Mesenchymal stem cell (in vitro differentiated cells and primary cell): ENCODE results near the gene SVOP.

Source experiments
- DNase-seq: peaks from one replicate; pipeline ENCODE4 v3.0.0-alpha.2; 2013
- H2AFZ ChIP-seq: one replicate; pipeline ENCODE4 v1.6.1; 2013; ENCODE audit warnings: low read depth, mild to moderate bottlenecking, control low read depth, inconsistent platforms, low read length, moderate library complexity
- H2AK5ac ChIP-seq: 2 replicates; pipeline ENCODE4 v1.6.1; 2013; ENCODE audit warnings: low read length, moderate library complexity, mild to moderate bottlenecking, inconsistent platforms; ENCODE audit not compliant: severe bottlenecking
- H2BK120ac ChIP-seq: one replicate; pipeline ENCODE4 v1.6.1; 2013; ENCODE audit warnings: low read depth, mild to moderate bottlenecking, inconsistent platforms, low read length, moderate library complexity
- H2BK12ac ChIP-seq, 2 experiments: one replicate each; pipeline ENCODE4 v1.6.1; 2013; ENCODE audit warnings: inconsistent platforms in 2 of 2, low read length in 2 of 2, mild to moderate bottlenecking in 2 of 2, moderate library complexity in 2 of 2, control low read depth in 1 of 2
- H2BK15ac ChIP-seq: one replicate; pipeline ENCODE4 v1.6.1; 2013; ENCODE audit warnings: mild to moderate bottlenecking, low read depth, inconsistent platforms; ENCODE audit not compliant: poor library complexity, severe bottlenecking
- H2BK5ac ChIP-seq: 2 replicates; pipeline ENCODE4 v1.6.1; 2013; ENCODE audit warnings: low read depth, mild to moderate bottlenecking, low read length, control low read depth, inconsistent platforms; ENCODE audit not compliant: poor library complexity, severe bottlenecking
- H3K14ac ChIP-seq, 2 experiments: one replicate each; pipeline ENCODE4 v1.6.1; 2013; ENCODE audit warnings: inconsistent platforms in 2 of 2, low read length in 2 of 2, control low read depth in 1 of 2, mild to moderate bottlenecking in 1 of 2, moderate library complexity in 1 of 2
- H3K18ac ChIP-seq, 2 experiments: one replicate each; pipeline ENCODE4 v1.6.1; 2013; ENCODE audit warnings: inconsistent platforms in 2 of 2, low read length in 2 of 2, control low read depth in 1 of 2, low read depth in 1 of 2, mild to moderate bottlenecking in 1 of 2
- H3K23ac ChIP-seq, 2 experiments: one replicate each; pipeline ENCODE4 v1.6.1; 2013; ENCODE audit warnings: inconsistent platforms in 2 of 2, low read length in 2 of 2, mild to moderate bottlenecking in 2 of 2, moderate library complexity in 2 of 2, control low read depth in 1 of 2
- H3K27ac ChIP-seq: 2 replicates; pipeline ENCODE4 v1.5.1; 2013; ENCODE audit warnings: mild to moderate bottlenecking, moderate library complexity, low read length, control low read depth, inconsistent platforms; ENCODE audit not compliant: poor library complexity, severe bottlenecking
- H3K27me3 ChIP-seq, 2 experiments: 2 replicates each; pipeline versions ENCODE4 v1.6.1 to v1.7.0; 2013; ENCODE audit warnings: low read length in 2 of 2, mild to moderate bottlenecking in 2 of 2, moderate library complexity in 2 of 2, control low read depth in 1 of 2, inconsistent platforms in 1 of 2; ENCODE audit not compliant: control insufficient read depth in 1 of 2, insufficient read depth in 1 of 2
- H3K36me3 ChIP-seq, 2 experiments: 2 replicates each; pipeline versions ENCODE4 v1.6.1 to v1.7.0; 2013; ENCODE audit warnings: low read length in 2 of 2, control low read depth in 1 of 2, inconsistent platforms in 1 of 2, low read depth in 1 of 2, mild to moderate bottlenecking in 1 of 2; ENCODE audit not compliant: insufficient read depth in 2 of 2, control insufficient read depth in 1 of 2
- H3K4ac ChIP-seq, 2 experiments: one replicate each; pipeline ENCODE4 v1.6.1; 2013; ENCODE audit warnings: inconsistent platforms in 2 of 2, low read length in 2 of 2, mild to moderate bottlenecking in 2 of 2, moderate library complexity in 2 of 2, control low read depth in 1 of 2, low read depth in 1 of 2
- H3K4me1 ChIP-seq: 2 replicates; pipeline ENCODE4 v1.6.1; 2013; ENCODE audit warnings: low read depth, low read length, control low read depth; ENCODE audit not compliant: control insufficient read depth, insufficient read depth
- H3K4me2 ChIP-seq: 2 replicates; pipeline ENCODE4 v1.6.1; 2013; ENCODE audit warnings: low read length, mild to moderate bottlenecking, inconsistent platforms; ENCODE audit not compliant: poor library complexity, severe bottlenecking
- H3K4me3 ChIP-seq, 2 experiments: 2 replicates each; pipeline versions ENCODE4 v1.5.1 to v1.7.0; 2013; ENCODE audit warnings: low read length in 2 of 2, mild to moderate bottlenecking in 2 of 2, control low read depth in 1 of 2, low read depth in 1 of 2; ENCODE audit not compliant: insufficient read depth in 1 of 2
- H3K79me1 ChIP-seq: replicated peaks from 2 replicates; pipeline ENCODE4 v1.6.1; 2013; ENCODE audit warnings: mild to moderate bottlenecking, control low read depth, low read length, inconsistent platforms; ENCODE audit not compliant: poor library complexity, severe bottlenecking
- H3K9ac ChIP-seq: 2 replicates; pipeline ENCODE4 v1.7.0; 2013; ENCODE audit warnings: mild to moderate bottlenecking, low read length, moderate library complexity
- H3K9me3 ChIP-seq: 2 replicates; pipeline ENCODE4 v1.7.0; 2013; ENCODE audit warnings: mild to moderate bottlenecking, low read length; ENCODE audit not compliant: control insufficient read depth
- H4K8ac ChIP-seq: one replicate; pipeline ENCODE4 v1.6.1; 2013; ENCODE audit warnings: inconsistent platforms, mild to moderate bottlenecking, low read length, moderate library complexity
- H4K91ac ChIP-seq: one replicate; pipeline ENCODE4 v1.6.1; 2013; ENCODE audit warnings: mild to moderate bottlenecking, low read length, inconsistent platforms
- WGBS: methylation state at CpG from one replicate; pipeline ENCODE4 v1.1.7; 2013; ENCODE audit warnings: mixed read lengths; 5-methylcytosine and 5-hydroxymethylcytosine counted together

The SVOP gene

DNA sequence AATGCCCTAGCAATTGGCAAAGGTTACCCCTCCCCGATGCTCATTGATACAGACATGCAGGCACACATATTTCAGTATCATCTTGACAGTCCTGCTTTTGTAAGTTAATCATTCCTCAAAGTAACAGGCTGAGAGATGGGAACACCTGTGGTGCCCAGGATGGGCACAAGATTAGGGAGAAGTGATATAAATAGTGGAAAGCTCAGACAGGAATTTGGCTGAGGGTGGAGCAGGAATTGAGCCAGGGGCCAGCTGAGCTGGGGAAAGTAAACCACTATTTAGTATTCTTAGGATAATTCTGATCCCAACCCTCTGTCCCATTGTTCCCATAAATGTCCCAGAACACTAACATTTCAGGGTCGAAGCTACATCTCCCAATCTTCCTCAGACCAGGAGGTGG, 102.7 kb downstream of the SVOP start:
- H2AFZ ChIP-seq: no peak overlapping the region
- 73% methylated on average over 1 of the region's 2 CpGs for WGBS
- no peak overlapping the region for H2BK5ac ChIP-seq
- no peak overlapping the region for H2AK5ac ChIP-seq
- no peak overlapping the region for H2BK12ac ChIP-seq
- H3K14ac ChIP-seq: no peak overlapping the region
- no peak overlapping the region for H3K18ac ChIP-seq
- no peak overlapping the region for H3K4me3 ChIP-seq
- H3K4ac ChIP-seq: no peak overlapping the region
- H3K4me2 ChIP-seq: no peak overlapping the region
- H3K23ac ChIP-seq: no peak overlapping the region
- no peaks in the 10 kb centered on the region for H3K4me1 ChIP-seq
- H2BK15ac ChIP-seq: no peak overlapping the region
- H3K79me1 ChIP-seq: no peaks in the 10 kb centered on the region
- no peak overlapping the region for H3K27ac ChIP-seq
- peaks cover 22 to 28% of the 10 kb centered on the region in 2 experiments for H3K27me3 ChIP-seq
- no peak overlapping the region for H4K8ac ChIP-seq
- H2BK120ac ChIP-seq: no peak overlapping the region
- peaks cover 3% of the 10 kb centered on the region for H3K9me3 ChIP-seq
- no peak for DNase-seq
- no peak overlapping the region for H4K91ac ChIP-seq
- H3K9ac ChIP-seq: no peak overlapping the region
- no peaks in the 10 kb centered on the region for H3K36me3 ChIP-seq

DNA sequence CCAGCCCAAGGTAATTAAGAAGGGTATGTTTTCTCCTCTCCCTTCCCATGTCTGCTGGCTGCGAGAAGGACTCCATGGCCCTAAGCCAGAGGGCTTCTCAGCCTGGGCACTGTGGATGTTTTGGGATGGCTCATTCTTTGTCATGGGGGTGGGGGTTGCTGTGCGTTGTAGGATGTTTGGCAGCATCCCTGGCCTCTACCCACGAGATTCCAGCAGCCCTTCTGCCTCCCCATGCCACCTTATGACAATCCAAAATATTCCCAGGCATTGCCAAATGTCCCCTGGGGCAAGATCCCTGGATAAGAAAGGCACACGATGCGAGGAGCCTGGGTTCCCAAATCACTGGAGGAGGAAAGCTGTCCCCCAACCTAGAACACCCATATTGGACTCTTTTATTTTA, 104.5 kb downstream of the SVOP start:
- Histone ChIP-seq H4K91ac (no peak overlapping the region), H3K14ac (no peak overlapping the region), H3K4me1 (no peaks in the 10 kb centered on the region), H2BK5ac (no peak overlapping the region), H4K8ac (no peak overlapping the region), H3K27ac (no peak overlapping the region), H3K23ac (no peak overlapping the region), H2BK120ac (no peak overlapping the region), H2AFZ (no peak overlapping the region), H3K79me1 (no peaks in the 10 kb centered on the region), H3K9me3 (no peaks in the 10 kb centered on the region), H3K9ac (no peak overlapping the region), H3K4me3 (no peak overlapping the region), H2BK12ac (no peak overlapping the region), H3K4me2 (no peak overlapping the region), H2BK15ac (no peak overlapping the region), H2AK5ac (no peak overlapping the region), H3K18ac (no peak overlapping the region), H3K27me3 (peaks cover 4 to 9% of the 10 kb centered on the region in 2 experiments), H3K36me3 (no peaks in the 10 kb centered on the region), H3K4ac (no peak overlapping the region)
- no peak for DNase-seq
- 63% methylated on average over 4 of the region's 5 CpGs for WGBS

DNA sequence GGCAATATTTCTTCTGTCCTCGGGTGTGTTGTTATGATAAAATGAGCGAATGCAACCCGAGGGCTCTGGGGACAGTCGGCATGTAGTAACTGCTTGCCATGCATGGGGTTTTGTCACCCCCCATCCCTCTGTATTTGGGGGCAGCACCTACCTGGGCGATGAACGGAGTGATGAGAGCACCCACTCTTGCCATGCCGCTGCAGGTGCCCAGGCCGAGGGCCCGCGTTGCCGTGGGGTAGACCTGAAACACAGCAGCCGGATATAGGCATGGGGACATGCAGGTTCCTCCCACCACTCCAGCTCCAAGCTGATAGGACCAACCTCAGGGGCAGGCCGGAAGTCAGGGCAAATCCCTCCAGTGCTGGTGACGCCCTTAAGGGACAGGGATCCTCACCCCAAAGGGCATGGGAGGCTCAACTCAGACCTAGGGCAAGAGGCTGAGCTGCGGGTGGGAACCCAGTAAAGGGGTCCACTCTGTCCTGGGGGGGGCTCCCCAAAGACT, 105.2 kb downstream of the SVOP start:
- Histone ChIP-seq H3K9me3 (no peaks in the 10 kb centered on the region), H3K14ac (no peak overlapping the region), H3K36me3 (no peaks in the 10 kb centered on the region), H2BK12ac (no peak overlapping the region), H3K4me3 (no peak overlapping the region), H3K4ac (no peak overlapping the region), H3K23ac (no peak overlapping the region), H3K4me1 (no peaks in the 10 kb centered on the region), H3K27me3 (peaks cover 5 to 9% of the 10 kb centered on the region in 2 experiments), H3K79me1 (no peaks in the 10 kb centered on the region), H4K91ac (no peak overlapping the region), H3K18ac (no peak overlapping the region), H2BK120ac (no peak overlapping the region), H3K27ac (no peak overlapping the region), H4K8ac (no peak overlapping the region), H3K4me2 (no peak overlapping the region), H2BK15ac (no peak overlapping the region), H2AK5ac (no peak overlapping the region), H2AFZ (no peak overlapping the region), H3K9ac (no peak overlapping the region), H2BK5ac (no peak overlapping the region)
- DNase-seq: no peak
- 90% methylated on average over 15 of the region's 15 CpGs for WGBS

DNA sequence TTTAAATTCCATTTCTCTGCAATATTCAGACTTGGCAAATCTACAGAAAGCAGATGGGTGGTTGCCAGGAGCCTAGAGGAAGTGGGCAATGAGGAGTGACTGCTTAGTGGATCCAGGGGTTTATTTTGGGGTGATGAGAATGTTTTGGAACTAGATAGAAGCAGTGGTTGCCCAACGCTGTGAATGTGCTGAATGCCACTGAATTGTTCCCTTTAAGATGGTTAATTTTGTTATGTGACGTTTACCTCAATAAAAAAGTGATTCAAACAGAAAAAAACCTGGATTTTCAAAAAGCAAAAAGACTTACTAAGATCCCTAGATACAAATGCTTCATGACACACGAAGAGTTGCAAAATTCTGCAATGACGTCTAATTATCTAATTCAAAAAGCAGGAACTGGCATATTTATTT, 106.7 kb downstream of the SVOP start:
- Histone ChIP-seq H2BK5ac (no peak overlapping the region), H3K14ac (no peak overlapping the region), H3K27me3 (peaks cover 5 to 14% of the 10 kb centered on the region in 2 experiments), H3K4me3 (no peak overlapping the region), H3K4ac (no peak overlapping the region), H2AK5ac (no peak overlapping the region), H4K91ac (no peak overlapping the region), H3K9me3 (no peaks in the 10 kb centered on the region), H3K36me3 (no peaks in the 10 kb centered on the region), H2BK12ac (no peak overlapping the region), H2BK15ac (no peak overlapping the region), H4K8ac (no peak overlapping the region), H3K18ac (no peak overlapping the region), H2BK120ac (no peak overlapping the region), H2AFZ (no peak overlapping the region), H3K23ac (no peak overlapping the region), H3K4me1 (no peaks in the 10 kb centered on the region), H3K4me2 (no peak overlapping the region), H3K9ac (peak overlapping the region; percentile 2), H3K27ac (no peak overlapping the region), H3K79me1 (no peaks in the 10 kb centered on the region)
- WGBS: 88% methylated on average over 4 of the region's 4 CpGs
- no peak for DNase-seq
